ENCODE data around the gene TUT4. TPM values are rescaled to one million over a fixed set of nuclear protein-coding genes. Genes with fewer than 3 reads are reported as not detected.

TUT4 gene
- total and polyA plus RNA-seq, 2 experiments from 2014 or later: 69.9 to 116 TPM

DNA sequence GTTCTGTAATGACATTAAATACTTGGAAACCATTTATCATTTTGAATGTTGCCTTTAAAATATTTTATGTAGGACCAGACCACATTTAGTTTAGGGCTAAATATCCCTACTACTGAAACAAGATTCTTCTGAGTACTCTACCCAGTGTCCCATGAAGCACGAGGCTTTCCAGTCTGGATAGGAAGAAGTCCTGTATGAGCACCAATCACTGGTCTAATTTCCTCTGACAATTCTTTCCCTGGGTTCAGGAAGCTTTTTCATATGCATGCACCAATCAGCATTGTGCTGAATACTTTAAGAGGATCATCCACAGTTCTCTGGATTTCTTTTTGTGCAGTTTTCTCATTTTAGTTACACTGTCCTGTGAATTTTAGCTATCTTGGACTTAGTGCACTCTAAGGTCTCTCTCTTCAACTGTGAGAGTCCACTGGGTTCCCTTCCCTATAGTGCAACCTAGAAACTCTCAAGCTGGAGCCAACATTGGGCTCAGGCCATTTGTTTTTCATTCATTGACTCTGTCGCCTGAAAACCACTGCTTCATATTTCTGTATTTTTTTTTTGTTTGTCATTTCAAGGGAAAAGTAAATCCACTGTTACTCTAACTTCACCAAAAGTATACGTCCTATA lies 45.9 kb downstream of the TUT4 start:
- ATAC-seq (no peak), DNase-seq (ENCODE audit: low spot score) (no peak)
- no peaks in the 10 kb centered on the region for H3K9me3 Mint-ChIP-seq
- H3K27me3 ChIP-seq (ENCODE audit: insufficient read depth): no peaks in the 10 kb centered on the region
- peaks cover 2% of the 10 kb centered on the region; the same call in 1 of the 2 replicates for H4K20me1 ChIP-seq (replicated peaks; ENCODE audit: insufficient read depth)
- no peak overlapping the region; the same call in 1 of the 2 replicates for H3K27ac Mint-ChIP-seq
- H3K4me3 ChIP-seq: no peak overlapping the region
- H3K4me1 ChIP-seq (ENCODE audit: insufficient read depth): no peaks in the 10 kb centered on the region
- H2AFZ ChIP-seq: no peak overlapping the region
- no peaks in the 10 kb centered on the region; the same call in 1 of the 2 replicates for H3K79me2 ChIP-seq (replicated peaks; ENCODE audit: insufficient read depth)
- H3K27ac ChIP-seq (ENCODE audit: low read depth): no peak overlapping the region
- H3K36me3 ChIP-seq (ENCODE audit: insufficient read depth): no peaks in the 10 kb centered on the region; the same call in 1 of the 2 replicates
- no peak overlapping the region for H3K4me3 Mint-ChIP-seq
- no peaks in the 10 kb centered on the region for H3K27me3 Mint-ChIP-seq (ENCODE audit: insufficient read depth, low read depth, poor library complexity)
- H3F3A ChIP-seq (replicated peaks; ENCODE audit: low read depth): no peaks in the 10 kb centered on the region
- no peaks in the 10 kb centered on the region for H3K4me1 Mint-ChIP-seq
- TF ChIP-seq CREB1 (CRISPR knock-in tag; IDR thresholded peaks at IDR 0.05; ENCODE audit: low read depth) (no peak), EZH2phosphoT487 (IDR thresholded peaks at IDR 0.05; ENCODE audit: unreplicated experiment) (no peak), EZH2 (IDR thresholded peaks at IDR 0.05; ENCODE audit: low read depth, unreplicated experiment) (no peak), JUNB (IDR thresholded peaks at IDR 0.05; ENCODE audit: unreplicated experiment) (no peak)
- TF ChIP-seq, protein P1, sequence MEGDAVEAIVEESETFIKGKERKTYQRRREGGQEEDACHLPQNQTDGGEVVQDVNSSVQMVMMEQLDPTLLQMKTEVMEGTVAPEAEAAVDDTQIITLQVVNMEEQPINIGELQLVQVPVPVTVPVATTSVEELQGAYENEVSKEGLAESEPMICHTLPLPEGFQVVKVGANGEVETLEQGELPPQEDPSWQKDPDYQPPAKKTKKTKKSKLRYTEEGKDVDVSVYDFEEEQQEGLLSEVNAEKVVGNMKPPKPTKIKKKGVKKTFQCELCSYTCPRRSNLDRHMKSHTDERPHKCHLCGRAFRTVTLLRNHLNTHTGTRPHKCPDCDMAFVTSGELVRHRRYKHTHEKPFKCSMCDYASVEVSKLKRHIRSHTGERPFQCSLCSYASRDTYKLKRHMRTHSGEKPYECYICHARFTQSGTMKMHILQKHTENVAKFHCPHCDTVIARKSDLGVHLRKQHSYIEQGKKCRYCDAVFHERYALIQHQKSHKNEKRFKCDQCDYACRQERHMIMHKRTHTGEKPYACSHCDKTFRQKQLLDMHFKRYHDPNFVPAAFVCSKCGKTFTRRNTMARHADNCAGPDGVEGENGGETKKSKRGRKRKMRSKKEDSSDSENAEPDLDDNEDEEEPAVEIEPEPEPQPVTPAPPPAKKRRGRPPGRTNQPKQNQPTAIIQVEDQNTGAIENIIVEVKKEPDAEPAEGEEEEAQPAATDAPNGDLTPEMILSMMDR (conservative IDR thresholded peaks at IDR 0.05; ENCODE audit: low read depth in 2 of 2): no peak
- H3K36me3 Mint-ChIP-seq (ENCODE audit: low read depth): no peaks in the 10 kb centered on the region
- H3K4me2 ChIP-seq: no peak overlapping the region
- H3K9me2 ChIP-seq (ENCODE audit: insufficient read depth): no peaks in the 10 kb centered on the region

DNA sequence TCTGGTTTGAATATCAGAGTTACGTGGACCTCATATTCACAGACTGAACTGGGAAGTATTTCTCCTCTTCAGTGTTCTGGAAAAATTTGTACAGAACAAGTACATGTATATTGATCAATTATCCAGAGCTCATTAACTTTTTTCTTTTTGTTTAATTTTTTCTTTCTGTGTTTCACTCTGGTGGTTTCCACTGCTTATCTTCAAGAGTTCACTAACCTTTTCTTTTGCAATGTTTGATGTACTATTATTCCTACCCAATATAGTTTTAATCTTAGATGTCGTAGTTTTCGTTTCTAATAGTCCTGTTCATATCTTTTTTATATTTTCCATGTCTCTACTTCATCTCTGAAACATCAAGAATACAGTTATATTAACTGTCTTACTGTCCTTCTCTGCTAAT lies 46.5 kb downstream of the TUT4 start:
- Mint-ChIP-seq H3K36me3 (ENCODE audit: low read depth) (no peaks in the 10 kb centered on the region), H3K9me3 (no peaks in the 10 kb centered on the region), H3K4me1 (no peaks in the 10 kb centered on the region), H3K27ac (no peak overlapping the region), H3K4me3 (no peak overlapping the region), H3K27me3 (ENCODE audit: insufficient read depth, low read depth, poor library complexity) (peaks cover 2% of the 10 kb centered on the region)
- Histone ChIP-seq H3K4me2 (no peak overlapping the region), H3K9me2 (ENCODE audit: insufficient read depth) (no peaks in the 10 kb centered on the region), H3F3A (replicated peaks; ENCODE audit: low read depth) (no peaks in the 10 kb centered on the region), H3K27ac (ENCODE audit: low read depth) (no peak overlapping the region), H3K79me2 (replicated peaks; ENCODE audit: insufficient read depth) (peaks cover 5% of the 10 kb centered on the region; the same call in 1 of the 2 replicates), H3K27me3 (ENCODE audit: insufficient read depth) (no peaks in the 10 kb centered on the region), H4K20me1 (replicated peaks; ENCODE audit: insufficient read depth) (0 out of 2 replicates have a peak, but pooled peaks cover 2% of the 10 kb centered on the region), H3K36me3 (ENCODE audit: insufficient read depth) (peaks cover 2% of the 10 kb centered on the region; the same call in 1 of the 2 replicates), H3K4me1 (ENCODE audit: insufficient read depth) (no peaks in the 10 kb centered on the region), H2AFZ (no peak overlapping the region), H3K4me3 (no peak overlapping the region)
- no peak for ATAC-seq
- no peak for DNase-seq (ENCODE audit: low spot score)
- no peak for TF ChIP-seq JUNB (IDR thresholded peaks at IDR 0.05; ENCODE audit: unreplicated experiment)
- TF ChIP-seq, protein P2, sequence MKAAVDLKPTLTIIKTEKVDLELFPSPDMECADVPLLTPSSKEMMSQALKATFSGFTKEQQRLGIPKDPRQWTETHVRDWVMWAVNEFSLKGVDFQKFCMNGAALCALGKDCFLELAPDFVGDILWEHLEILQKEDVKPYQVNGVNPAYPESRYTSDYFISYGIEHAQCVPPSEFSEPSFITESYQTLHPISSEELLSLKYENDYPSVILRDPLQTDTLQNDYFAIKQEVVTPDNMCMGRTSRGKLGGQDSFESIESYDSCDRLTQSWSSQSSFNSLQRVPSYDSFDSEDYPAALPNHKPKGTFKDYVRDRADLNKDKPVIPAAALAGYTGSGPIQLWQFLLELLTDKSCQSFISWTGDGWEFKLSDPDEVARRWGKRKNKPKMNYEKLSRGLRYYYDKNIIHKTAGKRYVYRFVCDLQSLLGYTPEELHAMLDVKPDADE (IDR thresholded peaks at IDR 0.05): no peak
- no peak for TF ChIP-seq NANOG (IDR thresholded peaks at IDR 0.05; ENCODE audit: borderline replicate concordance)
- no peak for TF ChIP-seq ZNF114 (CRISPR knock-in tag; IDR thresholded peaks at IDR 0.05)
- TF ChIP-seq, protein P3, sequence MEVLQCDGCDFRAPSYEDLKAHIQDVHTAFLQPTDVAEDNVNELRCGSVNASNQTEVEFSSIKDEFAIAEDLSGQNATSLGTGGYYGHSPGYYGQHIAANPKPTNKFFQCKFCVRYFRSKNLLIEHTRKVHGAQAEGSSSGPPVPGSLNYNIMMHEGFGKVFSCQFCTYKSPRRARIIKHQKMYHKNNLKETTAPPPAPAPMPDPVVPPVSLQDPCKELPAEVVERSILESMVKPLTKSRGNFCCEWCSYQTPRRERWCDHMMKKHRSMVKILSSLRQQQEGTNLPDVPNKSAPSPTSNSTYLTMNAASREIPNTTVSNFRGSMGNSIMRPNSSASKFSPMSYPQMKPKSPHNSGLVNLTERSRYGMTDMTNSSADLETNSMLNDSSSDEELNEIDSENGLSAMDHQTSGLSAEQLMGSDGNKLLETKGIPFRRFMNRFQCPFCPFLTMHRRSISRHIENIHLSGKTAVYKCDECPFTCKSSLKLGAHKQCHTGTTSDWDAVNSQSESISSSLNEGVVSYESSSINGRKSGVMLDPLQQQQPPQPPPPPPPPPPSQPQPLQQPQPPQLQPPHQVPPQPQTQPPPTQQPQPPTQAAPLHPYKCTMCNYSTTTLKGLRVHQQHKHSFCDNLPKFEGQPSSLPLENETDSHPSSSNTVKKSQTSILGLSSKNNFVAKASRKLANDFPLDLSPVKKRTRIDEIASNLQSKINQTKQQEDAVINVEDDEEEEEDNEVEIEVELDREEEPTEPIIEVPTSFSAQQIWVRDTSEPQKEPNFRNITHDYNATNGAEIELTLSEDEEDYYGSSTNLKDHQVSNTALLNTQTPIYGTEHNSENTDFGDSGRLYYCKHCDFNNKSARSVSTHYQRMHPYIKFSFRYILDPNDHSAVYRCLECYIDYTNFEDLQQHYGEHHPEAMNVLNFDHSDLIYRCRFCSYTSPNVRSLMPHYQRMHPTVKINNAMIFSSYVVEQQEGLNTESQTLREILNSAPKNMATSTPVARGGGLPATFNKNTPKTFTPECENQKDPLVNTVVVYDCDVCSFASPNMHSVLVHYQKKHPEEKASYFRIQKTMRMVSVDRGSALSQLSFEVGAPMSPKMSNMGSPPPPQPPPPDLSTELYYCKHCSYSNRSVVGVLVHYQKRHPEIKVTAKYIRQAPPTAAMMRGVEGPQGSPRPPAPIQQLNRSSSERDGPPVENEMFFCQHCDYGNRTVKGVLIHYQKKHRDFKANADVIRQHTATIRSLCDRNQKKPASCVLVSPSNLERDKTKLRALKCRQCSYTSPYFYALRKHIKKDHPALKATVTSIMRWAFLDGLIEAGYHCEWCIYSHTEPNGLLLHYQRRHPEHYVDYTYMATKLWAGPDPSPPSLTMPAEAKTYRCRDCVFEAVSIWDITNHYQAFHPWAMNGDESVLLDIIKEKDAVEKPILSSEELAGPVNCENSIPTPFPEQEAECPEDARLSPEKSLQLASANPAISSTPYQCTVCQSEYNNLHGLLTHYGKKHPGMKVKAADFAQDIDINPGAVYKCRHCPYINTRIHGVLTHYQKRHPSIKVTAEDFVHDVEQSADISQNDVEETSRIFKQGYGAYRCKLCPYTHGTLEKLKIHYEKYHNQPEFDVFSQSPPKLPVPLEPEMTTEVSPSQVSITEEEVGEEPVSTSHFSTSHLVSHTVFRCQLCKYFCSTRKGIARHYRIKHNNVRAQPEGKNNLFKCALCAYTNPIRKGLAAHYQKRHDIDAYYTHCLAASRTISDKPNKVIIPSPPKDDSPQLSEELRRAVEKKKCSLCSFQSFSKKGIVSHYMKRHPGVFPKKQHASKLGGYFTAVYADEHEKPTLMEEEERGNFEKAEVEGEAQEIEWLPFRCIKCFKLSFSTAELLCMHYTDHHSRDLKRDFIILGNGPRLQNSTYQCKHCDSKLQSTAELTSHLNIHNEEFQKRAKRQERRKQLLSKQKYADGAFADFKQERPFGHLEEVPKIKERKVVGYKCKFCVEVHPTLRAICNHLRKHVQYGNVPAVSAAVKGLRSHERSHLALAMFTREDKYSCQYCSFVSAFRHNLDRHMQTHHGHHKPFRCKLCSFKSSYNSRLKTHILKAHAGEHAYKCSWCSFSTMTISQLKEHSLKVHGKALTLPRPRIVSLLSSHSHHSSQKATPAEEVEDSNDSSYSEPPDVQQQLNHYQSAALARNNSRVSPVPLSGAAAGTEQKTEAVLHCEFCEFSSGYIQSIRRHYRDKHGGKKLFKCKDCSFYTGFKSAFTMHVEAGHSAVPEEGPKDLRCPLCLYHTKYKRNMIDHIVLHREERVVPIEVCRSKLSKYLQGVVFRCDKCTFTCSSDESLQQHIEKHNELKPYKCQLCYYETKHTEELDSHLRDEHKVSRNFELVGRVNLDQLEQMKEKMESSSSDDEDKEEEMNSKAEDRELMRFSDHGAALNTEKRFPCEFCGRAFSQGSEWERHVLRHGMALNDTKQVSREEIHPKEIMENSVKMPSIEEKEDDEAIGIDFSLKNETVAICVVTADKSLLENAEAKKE (CRISPR knock-in tag; IDR thresholded peaks at IDR 0.05): no peak
- no peak for TF ChIP-seq EZH2phosphoT487 (IDR thresholded peaks at IDR 0.05; ENCODE audit: unreplicated experiment)
- TF ChIP-seq ZNF331 (CRISPR knock-in tag; IDR thresholded peaks at IDR 0.05; ENCODE audit: low read depth): no peak
- no peak for TF ChIP-seq STAT1 (IDR thresholded peaks at IDR 0.05; ENCODE audit: unreplicated experiment)

All from GM23338 (cell line).